Measurements from ENCODE around the gene LMNA.

GRCh38 chr1:156112276-156113137 lies 2.0 kb upstream of the LMNA start:
- TF ChIP-seq, protein P1, sequence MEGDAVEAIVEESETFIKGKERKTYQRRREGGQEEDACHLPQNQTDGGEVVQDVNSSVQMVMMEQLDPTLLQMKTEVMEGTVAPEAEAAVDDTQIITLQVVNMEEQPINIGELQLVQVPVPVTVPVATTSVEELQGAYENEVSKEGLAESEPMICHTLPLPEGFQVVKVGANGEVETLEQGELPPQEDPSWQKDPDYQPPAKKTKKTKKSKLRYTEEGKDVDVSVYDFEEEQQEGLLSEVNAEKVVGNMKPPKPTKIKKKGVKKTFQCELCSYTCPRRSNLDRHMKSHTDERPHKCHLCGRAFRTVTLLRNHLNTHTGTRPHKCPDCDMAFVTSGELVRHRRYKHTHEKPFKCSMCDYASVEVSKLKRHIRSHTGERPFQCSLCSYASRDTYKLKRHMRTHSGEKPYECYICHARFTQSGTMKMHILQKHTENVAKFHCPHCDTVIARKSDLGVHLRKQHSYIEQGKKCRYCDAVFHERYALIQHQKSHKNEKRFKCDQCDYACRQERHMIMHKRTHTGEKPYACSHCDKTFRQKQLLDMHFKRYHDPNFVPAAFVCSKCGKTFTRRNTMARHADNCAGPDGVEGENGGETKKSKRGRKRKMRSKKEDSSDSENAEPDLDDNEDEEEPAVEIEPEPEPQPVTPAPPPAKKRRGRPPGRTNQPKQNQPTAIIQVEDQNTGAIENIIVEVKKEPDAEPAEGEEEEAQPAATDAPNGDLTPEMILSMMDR (conservative IDR thresholded peaks at IDR 0.05 in 1 of 2, IDR thresholded peaks at IDR 0.05 in 1 of 2; ENCODE audit: extremely low read depth in 1 of 2, insufficient read depth in 1 of 2, low read depth in 1 of 2, low read length in 2 of 2), result no peak
- no peak for TF ChIP-seq EZH2 (IDR thresholded peaks at IDR 0.05; ENCODE audit: borderline replicate concordance, low read length)

All from mammary epithelial cell (primary cell).